Measurements from ENCODE around the gene APBA2. TPM values are rescaled to one million over a fixed set of nuclear protein-coding genes. Genes with fewer than 3 reads are reported as not detected.

APBA2 gene
- total RNA-seq, 1 experiment from 2014 or later = 11.2 TPM

- no peak for DNase-seq (ENCODE audit: low spot score)
- ChIA-PET POLR2A (no interaction called here), CTCF (interaction anchor here (0.6 kb wide), 1 partner anchor 189 kb away, joined by 3 read pairs; no protein-coding TSS in a partner anchor)
- H3K4me3 Mint-ChIP-seq = no peak overlapping the region
- peaks cover 7% of the 10 kb centered on the region for H3K4me1 Mint-ChIP-seq
- H3K9me3 Mint-ChIP-seq = peaks cover 5% of the 10 kb centered on the region
- H3K36me3 Mint-ChIP-seq = no peaks in the 10 kb centered on the region; the same call in 1 of the 2 replicates
- ATAC-seq = no peak
- TF ChIP-seq, protein P1, sequence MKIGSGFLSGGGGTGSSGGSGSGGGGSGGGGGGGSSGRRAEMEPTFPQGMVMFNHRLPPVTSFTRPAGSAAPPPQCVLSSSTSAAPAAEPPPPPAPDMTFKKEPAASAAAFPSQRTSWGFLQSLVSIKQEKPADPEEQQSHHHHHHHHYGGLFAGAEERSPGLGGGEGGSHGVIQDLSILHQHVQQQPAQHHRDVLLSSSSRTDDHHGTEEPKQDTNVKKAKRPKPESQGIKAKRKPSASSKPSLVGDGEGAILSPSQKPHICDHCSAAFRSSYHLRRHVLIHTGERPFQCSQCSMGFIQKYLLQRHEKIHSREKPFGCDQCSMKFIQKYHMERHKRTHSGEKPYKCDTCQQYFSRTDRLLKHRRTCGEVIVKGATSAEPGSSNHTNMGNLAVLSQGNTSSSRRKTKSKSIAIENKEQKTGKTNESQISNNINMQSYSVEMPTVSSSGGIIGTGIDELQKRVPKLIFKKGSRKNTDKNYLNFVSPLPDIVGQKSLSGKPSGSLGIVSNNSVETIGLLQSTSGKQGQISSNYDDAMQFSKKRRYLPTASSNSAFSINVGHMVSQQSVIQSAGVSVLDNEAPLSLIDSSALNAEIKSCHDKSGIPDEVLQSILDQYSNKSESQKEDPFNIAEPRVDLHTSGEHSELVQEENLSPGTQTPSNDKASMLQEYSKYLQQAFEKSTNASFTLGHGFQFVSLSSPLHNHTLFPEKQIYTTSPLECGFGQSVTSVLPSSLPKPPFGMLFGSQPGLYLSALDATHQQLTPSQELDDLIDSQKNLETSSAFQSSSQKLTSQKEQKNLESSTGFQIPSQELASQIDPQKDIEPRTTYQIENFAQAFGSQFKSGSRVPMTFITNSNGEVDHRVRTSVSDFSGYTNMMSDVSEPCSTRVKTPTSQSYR (CRISPR knock-in tag; IDR thresholded peaks at IDR 0.05) = no peak
- TF ChIP-seq GRHL2 (CRISPR knock-in tag; IDR thresholded peaks at IDR 0.05; ENCODE audit: insufficient replicate concordance, severe bottlenecking) (no peak), ATF1 (CRISPR knock-in tag; IDR thresholded peaks at IDR 0.05) (no peak), ZBTB43 (CRISPR knock-in tag; IDR thresholded peaks at IDR 0.05) (no peak), ZNF219 (CRISPR knock-in tag; IDR thresholded peaks at IDR 0.05; ENCODE audit: borderline replicate concordance) (no peak), PRDM15 (CRISPR knock-in tag; IDR thresholded peaks at IDR 0.05) (no peak), FOXJ3 (CRISPR knock-in tag; IDR thresholded peaks at IDR 0.05; ENCODE audit: borderline replicate concordance) (no peak), IRF1 (CRISPR knock-in tag; IDR thresholded peaks at IDR 0.05) (no peak)
- TF ChIP-seq, protein P2, sequence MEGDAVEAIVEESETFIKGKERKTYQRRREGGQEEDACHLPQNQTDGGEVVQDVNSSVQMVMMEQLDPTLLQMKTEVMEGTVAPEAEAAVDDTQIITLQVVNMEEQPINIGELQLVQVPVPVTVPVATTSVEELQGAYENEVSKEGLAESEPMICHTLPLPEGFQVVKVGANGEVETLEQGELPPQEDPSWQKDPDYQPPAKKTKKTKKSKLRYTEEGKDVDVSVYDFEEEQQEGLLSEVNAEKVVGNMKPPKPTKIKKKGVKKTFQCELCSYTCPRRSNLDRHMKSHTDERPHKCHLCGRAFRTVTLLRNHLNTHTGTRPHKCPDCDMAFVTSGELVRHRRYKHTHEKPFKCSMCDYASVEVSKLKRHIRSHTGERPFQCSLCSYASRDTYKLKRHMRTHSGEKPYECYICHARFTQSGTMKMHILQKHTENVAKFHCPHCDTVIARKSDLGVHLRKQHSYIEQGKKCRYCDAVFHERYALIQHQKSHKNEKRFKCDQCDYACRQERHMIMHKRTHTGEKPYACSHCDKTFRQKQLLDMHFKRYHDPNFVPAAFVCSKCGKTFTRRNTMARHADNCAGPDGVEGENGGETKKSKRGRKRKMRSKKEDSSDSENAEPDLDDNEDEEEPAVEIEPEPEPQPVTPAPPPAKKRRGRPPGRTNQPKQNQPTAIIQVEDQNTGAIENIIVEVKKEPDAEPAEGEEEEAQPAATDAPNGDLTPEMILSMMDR (IDR thresholded peaks at IDR 0.05) = no peak
- TF ChIP-seq, protein P3, sequence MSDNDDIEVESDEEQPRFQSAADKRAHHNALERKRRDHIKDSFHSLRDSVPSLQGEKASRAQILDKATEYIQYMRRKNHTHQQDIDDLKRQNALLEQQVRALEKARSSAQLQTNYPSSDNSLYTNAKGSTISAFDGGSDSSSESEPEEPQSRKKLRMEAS (CRISPR knock-in tag; IDR thresholded peaks at IDR 0.05) = no peak
- H3K27me3 Mint-ChIP-seq (ENCODE audit: low read depth) = no peaks in the 10 kb centered on the region
- H3K27ac Mint-ChIP-seq = no peak overlapping the region
Observed at GRCh38 chr15:29048011-29048410, 162.2 kb downstream of the APBA2 start.

DNA sequence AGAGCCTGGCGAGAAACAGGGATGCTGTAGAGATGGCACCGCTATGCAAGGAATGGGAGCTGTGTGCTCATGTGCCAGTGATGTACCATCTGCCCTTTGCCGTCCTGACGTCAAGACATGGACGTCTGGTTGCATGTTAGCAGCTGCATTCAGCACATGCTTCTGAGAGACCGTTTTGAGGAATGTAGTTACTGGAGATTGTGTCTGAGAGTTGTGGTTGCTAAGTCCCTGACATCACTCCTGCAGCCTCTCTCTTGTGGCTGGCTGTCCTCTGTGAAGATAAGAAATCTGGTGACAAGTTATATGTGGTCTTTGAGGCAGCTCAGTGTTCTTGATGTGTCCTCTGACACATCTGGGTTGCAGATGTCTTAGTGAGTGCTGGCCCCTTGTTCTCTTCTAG, 165.1 kb downstream of the APBA2 start:
- H3K36me3 Mint-ChIP-seq = no peaks in the 10 kb centered on the region; the same call in 1 of the 2 replicates
- no peak overlapping the region for H3K27ac Mint-ChIP-seq
- ChIA-PET CTCF (interaction anchor here (1.0 to 2.0 kb wide), 3 partner anchors 39 to 89 kb away, joined by 3 to 7 read pairs (median 3); no protein-coding TSS in a partner anchor), POLR2A (no interaction called here)
- no peak overlapping the region for H3K4me3 Mint-ChIP-seq
- ATAC-seq (no peak), DNase-seq (ENCODE audit: low spot score) (no peak)
- H3K9me3 Mint-ChIP-seq = peaks cover 12% of the 10 kb centered on the region
- no peak for TF ChIP-seq ZBTB43 (CRISPR knock-in tag; IDR thresholded peaks at IDR 0.05)
- peaks cover 6% of the 10 kb centered on the region for H3K4me1 Mint-ChIP-seq
- H3K27me3 Mint-ChIP-seq (ENCODE audit: low read depth) = no peaks in the 10 kb centered on the region
